Measurements from ENCODE around the gene CFAP97.

DNA sequence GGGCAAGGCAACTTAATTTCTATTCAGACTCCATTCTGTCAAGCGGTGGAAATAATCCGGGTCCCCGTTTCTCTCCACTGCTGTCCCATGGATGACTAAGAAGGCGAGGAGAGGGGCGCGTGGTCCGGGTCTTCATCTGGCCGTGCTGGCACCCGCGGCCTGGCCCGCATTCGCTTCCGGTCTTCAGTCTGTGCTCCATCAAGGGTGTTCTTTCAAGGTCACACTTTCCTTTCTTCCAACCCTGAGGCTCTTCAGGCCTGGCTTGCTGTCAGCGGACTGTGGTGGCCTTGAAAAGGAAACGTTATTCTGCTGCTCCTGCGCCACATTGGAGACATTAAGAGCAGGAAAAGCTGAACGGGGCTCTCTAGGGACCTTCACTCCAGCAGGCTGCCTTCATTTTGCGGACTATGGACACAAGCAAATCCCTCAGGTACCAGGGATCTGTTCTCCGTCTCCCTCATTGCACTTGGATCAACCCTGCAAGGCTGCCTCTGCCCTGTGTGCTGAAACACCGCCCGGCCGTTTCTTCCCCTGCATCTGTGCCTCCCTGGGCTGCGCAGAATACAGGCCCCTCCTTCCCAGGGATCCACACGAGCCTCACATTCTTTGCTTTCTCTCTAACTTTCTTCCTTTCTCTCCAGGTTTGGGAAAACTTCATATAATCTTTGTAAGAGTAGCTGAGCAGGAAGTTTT is 66.4 kb downstream of the CFAP97 start:
- TF ChIP-seq, protein P1, sequence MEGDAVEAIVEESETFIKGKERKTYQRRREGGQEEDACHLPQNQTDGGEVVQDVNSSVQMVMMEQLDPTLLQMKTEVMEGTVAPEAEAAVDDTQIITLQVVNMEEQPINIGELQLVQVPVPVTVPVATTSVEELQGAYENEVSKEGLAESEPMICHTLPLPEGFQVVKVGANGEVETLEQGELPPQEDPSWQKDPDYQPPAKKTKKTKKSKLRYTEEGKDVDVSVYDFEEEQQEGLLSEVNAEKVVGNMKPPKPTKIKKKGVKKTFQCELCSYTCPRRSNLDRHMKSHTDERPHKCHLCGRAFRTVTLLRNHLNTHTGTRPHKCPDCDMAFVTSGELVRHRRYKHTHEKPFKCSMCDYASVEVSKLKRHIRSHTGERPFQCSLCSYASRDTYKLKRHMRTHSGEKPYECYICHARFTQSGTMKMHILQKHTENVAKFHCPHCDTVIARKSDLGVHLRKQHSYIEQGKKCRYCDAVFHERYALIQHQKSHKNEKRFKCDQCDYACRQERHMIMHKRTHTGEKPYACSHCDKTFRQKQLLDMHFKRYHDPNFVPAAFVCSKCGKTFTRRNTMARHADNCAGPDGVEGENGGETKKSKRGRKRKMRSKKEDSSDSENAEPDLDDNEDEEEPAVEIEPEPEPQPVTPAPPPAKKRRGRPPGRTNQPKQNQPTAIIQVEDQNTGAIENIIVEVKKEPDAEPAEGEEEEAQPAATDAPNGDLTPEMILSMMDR (IDR thresholded peaks at IDR 0.05): no peak
- TF ChIP-seq POLR2A (IDR thresholded peaks at IDR 0.05): no peak

Measured in ovary (tissue), 3 donors.